C4-2B (cell line): ENCODE results near the gene ZNF536.

Experiments
- ZFX ChIP-seq: fragments of 450-650 bp; IDR thresholded peaks from 2 replicates; pipeline ENCODE4 v1.6.1; 2017
- TF ChIP-seq, protein P1 (sequence below): fragments of 450-650 bp; conservative IDR thresholded peaks from 2 replicates; pipeline ENCODE4 v1.5.1; 2017; ENCODE audit warnings: mild to moderate bottlenecking

DNA sequence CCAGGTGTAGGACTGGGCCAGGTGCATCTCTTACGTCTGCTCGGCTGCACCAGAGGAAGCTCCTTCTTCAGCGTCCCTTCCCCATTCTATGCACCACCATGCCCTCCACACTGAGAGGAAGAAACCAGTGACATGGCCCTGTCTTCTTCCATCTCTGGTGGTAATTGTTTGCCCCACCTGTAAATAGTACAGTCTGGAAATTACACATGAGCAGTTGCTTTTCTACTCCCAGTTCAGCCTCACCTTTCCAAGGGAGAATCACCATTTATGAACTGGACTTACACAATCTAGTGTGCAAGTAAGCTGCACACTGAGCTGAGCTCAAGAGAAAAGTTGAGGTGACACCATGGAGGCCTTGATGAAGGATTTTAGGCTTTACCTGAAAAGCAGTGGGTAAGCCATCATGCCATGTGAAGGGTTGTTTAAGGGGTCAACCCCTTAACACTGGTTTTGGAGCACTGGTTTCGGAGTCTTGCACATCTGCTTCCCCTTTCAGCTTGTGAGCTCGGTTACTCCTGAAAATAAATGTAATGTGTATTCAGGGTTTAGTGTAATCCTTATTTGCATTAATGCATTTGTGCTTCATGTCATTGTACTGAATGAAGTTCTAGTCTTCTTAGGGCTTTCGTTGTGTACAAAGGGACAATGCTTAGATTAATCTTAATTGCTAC lies 22.4 kb downstream of the ZNF536 start:
- TF ChIP-seq, protein P1, sequence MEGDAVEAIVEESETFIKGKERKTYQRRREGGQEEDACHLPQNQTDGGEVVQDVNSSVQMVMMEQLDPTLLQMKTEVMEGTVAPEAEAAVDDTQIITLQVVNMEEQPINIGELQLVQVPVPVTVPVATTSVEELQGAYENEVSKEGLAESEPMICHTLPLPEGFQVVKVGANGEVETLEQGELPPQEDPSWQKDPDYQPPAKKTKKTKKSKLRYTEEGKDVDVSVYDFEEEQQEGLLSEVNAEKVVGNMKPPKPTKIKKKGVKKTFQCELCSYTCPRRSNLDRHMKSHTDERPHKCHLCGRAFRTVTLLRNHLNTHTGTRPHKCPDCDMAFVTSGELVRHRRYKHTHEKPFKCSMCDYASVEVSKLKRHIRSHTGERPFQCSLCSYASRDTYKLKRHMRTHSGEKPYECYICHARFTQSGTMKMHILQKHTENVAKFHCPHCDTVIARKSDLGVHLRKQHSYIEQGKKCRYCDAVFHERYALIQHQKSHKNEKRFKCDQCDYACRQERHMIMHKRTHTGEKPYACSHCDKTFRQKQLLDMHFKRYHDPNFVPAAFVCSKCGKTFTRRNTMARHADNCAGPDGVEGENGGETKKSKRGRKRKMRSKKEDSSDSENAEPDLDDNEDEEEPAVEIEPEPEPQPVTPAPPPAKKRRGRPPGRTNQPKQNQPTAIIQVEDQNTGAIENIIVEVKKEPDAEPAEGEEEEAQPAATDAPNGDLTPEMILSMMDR, result no peak
- no peak for TF ChIP-seq ZFX
